Measurements from ENCODE around the gene SERPINB5. TPM values are rescaled to one million over a fixed set of nuclear protein-coding genes. Genes with fewer than 3 reads are reported as not detected.

Gene SERPINB5
- total and polyA plus RNA-seq, 2 donors (not counting 1 experiment from before 2014, with no cell fraction given) = not detected

GRCh38 chr18:63430526-63430925 lies 46.2 kb upstream of the SERPINB5 start:
- intact Hi-C loops (cut with micrococcal nuclease) = no loop called here
- H3K27me3 Mint-ChIP-seq = peaks cover 37% of the 10 kb centered on the region
- WGBS (ENCODE audit: insufficient coverage) = 65% methylated on average over 2 of the region's 2 CpGs

GRCh38 chr18:63431180-63431579 lies 45.6 kb upstream of the SERPINB5 start:
- no peak overlapping the region for H3K9ac ChIP-seq (ENCODE audit: low read length)
- ATAC-seq (ENCODE audit: low read depth) (no peak), DNase-seq (no peak)
- H3K36me3 ChIP-seq (replicated peaks in 1 of 2; ENCODE audit: control extremely low read depth in 1 of 2, control insufficient read depth in 1 of 2, extremely low read depth in 1 of 2, insufficient read depth in 2 of 2, low read length in 1 of 2) = no peaks in the 10 kb centered on the region
- no peak overlapping the region for H2AFZ ChIP-seq (ENCODE audit: insufficient read depth, low read depth, low read length, poor library complexity, severe bottlenecking)
- POLR2A ChIA-PET = no interaction called here
- H3K27me3 ChIP-seq (replicated peaks in 1 of 4; ENCODE audit: control extremely low read depth in 1 of 4, control insufficient read depth in 3 of 4, insufficient read depth in 4 of 4, low read length in 3 of 4) = no peaks in the 10 kb centered on the region
- no peaks in the 10 kb centered on the region for H3K4me1 ChIP-seq (ENCODE audit: control insufficient read depth in 2 of 2, insufficient read depth in 2 of 2, low read length in 2 of 2)
- H3K4me2 ChIP-seq (replicated peaks; ENCODE audit: low read depth, low read length, poor library complexity, severe bottlenecking) = no peak overlapping the region
- intact Hi-C loops (cut with micrococcal nuclease) = no loop called here
- WGBS (ENCODE audit: insufficient coverage) = no CpG with 5 or more reads among the region's 1 CpG
- H3K9me3 ChIP-seq (ENCODE audit: control extremely low read depth in 1 of 3, control insufficient read depth in 2 of 3, insufficient read depth in 1 of 3, low read length in 2 of 3) = no peaks in the 10 kb centered on the region
- Mint-ChIP-seq H3K4me1 (no peaks in the 10 kb centered on the region), H3K27me3 (peaks cover 34% of the 10 kb centered on the region), H3K4me3 (no peak overlapping the region), H3K27ac (no peak overlapping the region), H3K9me3 (ENCODE audit: insufficient read depth) (no peaks in the 10 kb centered on the region)
- no peak overlapping the region for H3K4me3 ChIP-seq (ENCODE audit: control extremely low read depth in 1 of 5, extremely low read depth in 1 of 5, insufficient read depth in 1 of 5, low read depth in 2 of 5, low read length in 4 of 5)
- CTCF ChIA-PET = interaction anchor here (1.3 kb wide), 1 partner anchor 8 kb away, joined by 5 read pairs; no protein-coding TSS in a partner anchor
- TF ChIP-seq CTCF (IDR thresholded peaks at IDR 0.05) (no peak), EZH2 (IDR thresholded peaks at IDR 0.05; ENCODE audit: borderline replicate concordance, insufficient read depth, low read depth, low read length, poor library complexity, severe bottlenecking) (no peak)
- no peaks in the 10 kb centered on the region for H4K20me1 ChIP-seq (ENCODE audit: control insufficient read depth, insufficient read depth, low read length, poor library complexity, severe bottlenecking)
- no peaks in the 10 kb centered on the region for H3K79me2 ChIP-seq (ENCODE audit: control insufficient read depth, insufficient read depth, low read length)
- H3K27ac ChIP-seq (ENCODE audit: low read length in 2 of 2) = no peak overlapping the region

More at GRCh38 chr18:63430526-63430925, 46.2 kb upstream of the SERPINB5 start:
- Histone ChIP-seq H4K20me1 (ENCODE audit: control insufficient read depth, insufficient read depth, low read length, poor library complexity, severe bottlenecking) (no peaks in the 10 kb centered on the region), H3K27ac (ENCODE audit: low read length in 2 of 2) (no peak overlapping the region), H2AFZ (ENCODE audit: insufficient read depth, low read depth, low read length, poor library complexity, severe bottlenecking) (no peak overlapping the region), H3K36me3 (replicated peaks in 1 of 2; ENCODE audit: control extremely low read depth in 1 of 2, control insufficient read depth in 1 of 2, extremely low read depth in 1 of 2, insufficient read depth in 2 of 2, low read length in 1 of 2) (no peaks in the 10 kb centered on the region), H3K9ac (ENCODE audit: low read length) (no peak overlapping the region), H3K79me2 (ENCODE audit: control insufficient read depth, insufficient read depth, low read length) (no peaks in the 10 kb centered on the region), H3K9me3 (ENCODE audit: control extremely low read depth in 1 of 3, control insufficient read depth in 2 of 3, insufficient read depth in 1 of 3, low read length in 2 of 3) (no peaks in the 10 kb centered on the region), H3K27me3 (replicated peaks in 1 of 4; ENCODE audit: control extremely low read depth in 1 of 4, control insufficient read depth in 3 of 4, insufficient read depth in 4 of 4, low read length in 3 of 4) (no peaks in the 10 kb centered on the region), H3K4me2 (replicated peaks; ENCODE audit: low read depth, low read length, poor library complexity, severe bottlenecking) (no peak overlapping the region), H3K4me1 (ENCODE audit: control insufficient read depth in 2 of 2, insufficient read depth in 2 of 2, low read length in 2 of 2) (no peaks in the 10 kb centered on the region), H3K4me3 (ENCODE audit: control extremely low read depth in 1 of 5, extremely low read depth in 1 of 5, insufficient read depth in 1 of 5, low read depth in 2 of 5, low read length in 4 of 5) (no peak overlapping the region)
- no peak for DNase-seq
- CTCF ChIA-PET = interaction anchor here (1.3 kb wide), 1 partner anchor 8 kb away, joined by 5 read pairs; no protein-coding TSS in a partner anchor
- ATAC-seq (ENCODE audit: low read depth) = no peak
- Mint-ChIP-seq H3K4me1 (no peaks in the 10 kb centered on the region), H3K9me3 (ENCODE audit: insufficient read depth) (no peaks in the 10 kb centered on the region), H3K4me3 (no peak overlapping the region), H3K27ac (no peak overlapping the region)
- POLR2A ChIA-PET = no interaction called here
- no peak for TF ChIP-seq CTCF (IDR thresholded peaks at IDR 0.05)
- no peak for TF ChIP-seq EZH2 (IDR thresholded peaks at IDR 0.05; ENCODE audit: borderline replicate concordance, insufficient read depth, low read depth, low read length, poor library complexity, severe bottlenecking)

Measured in B cell (primary cell).